Rectal smooth muscle tissue (tissue), 1 donor: ENCODE results near the gene LIMS2.

Source experiments
- H3K27ac ChIP-seq: one replicate; pipeline ENCODE4 v1.7.0; 2013; ENCODE audit warnings: low read depth, low read length, inconsistent platforms
- H3K27me3 ChIP-seq: one replicate; pipeline ENCODE4 v1.7.0; 2013; ENCODE audit warnings: low read length; ENCODE audit not compliant: control insufficient read depth, insufficient read depth
- H3K36me3 ChIP-seq: one replicate; pipeline ENCODE4 v1.7.0; 2013; ENCODE audit warnings: low read length; ENCODE audit not compliant: control insufficient read depth, insufficient read depth
- H3K4me1 ChIP-seq: one replicate; pipeline ENCODE4 v1.7.0; 2013; ENCODE audit warnings: low read length; ENCODE audit not compliant: control insufficient read depth, insufficient read depth
- H3K4me3 ChIP-seq: one replicate; pipeline ENCODE4 v1.7.0; 2013; ENCODE audit warnings: low read length
- H3K9ac ChIP-seq: one replicate; pipeline ENCODE4 v1.7.0; 2013; ENCODE audit warnings: low read length

Gene LIMS2

DNA sequence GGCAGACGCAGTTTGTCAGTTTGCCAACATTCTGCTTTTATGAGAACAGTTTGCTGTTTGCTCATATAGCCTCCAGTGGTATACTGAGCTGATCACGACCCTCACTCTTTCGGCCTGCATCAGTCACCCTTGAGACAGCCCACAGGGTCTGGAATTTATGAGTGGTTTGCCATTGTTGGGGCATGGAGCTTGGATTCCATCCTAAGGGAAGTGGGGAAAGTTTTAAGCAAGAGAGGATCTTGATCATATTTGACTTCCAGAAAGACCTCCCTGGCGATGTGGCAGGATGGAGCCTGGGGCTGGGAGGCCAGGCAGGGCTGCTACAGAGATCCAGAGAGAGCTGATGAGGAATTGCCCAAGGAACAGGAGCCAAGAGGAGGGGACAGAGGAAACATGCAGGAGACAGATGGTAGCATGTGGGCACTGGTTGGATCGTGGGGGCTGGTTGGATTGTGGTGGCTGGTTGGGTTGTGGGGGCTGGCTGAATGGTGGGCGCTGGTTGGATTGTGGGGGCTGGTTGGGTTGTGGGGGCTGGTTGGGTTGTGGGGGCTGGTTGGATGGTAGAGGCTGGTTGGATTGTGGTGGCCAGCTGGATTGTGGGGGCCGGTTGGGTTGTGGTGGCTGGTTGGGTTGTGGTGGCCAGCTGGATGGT, 56.7 kb downstream of the LIMS2 start:
- Histone ChIP-seq H3K36me3 (peaks cover 3% of the 10 kb centered on the region), H3K4me1 (no peaks in the 10 kb centered on the region), H3K27me3 (peaks cover 2% of the 10 kb centered on the region)

DNA sequence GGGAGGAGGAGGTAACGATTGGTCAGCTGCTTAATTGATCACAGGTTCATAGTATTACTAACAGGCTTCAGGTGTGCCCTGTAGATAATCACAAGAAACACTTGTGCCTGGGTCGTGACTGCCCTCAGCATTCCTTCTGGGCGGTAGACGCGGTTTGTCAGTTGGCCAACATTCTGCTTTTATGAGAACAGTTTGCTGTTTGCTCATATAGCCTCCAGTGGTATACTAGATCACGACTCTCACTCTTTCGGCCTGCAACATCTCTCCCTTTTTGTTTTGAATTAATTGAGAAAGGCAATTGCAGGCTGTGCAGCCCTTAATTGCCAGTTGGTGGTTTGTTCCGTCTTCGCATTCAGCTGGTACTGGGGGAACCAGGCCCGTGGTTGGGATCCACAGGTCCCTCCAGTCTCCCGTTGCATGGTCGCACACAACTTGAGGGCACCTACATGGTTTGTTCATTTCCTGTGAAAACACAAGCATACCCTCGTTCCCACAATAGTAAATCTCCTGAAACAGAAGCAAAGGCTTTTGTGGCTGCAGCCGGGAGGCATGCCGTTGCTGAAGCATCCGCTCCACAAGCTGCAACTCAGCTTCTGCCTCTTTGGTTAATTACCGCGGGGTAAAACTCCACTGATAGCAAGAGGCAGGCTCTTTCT, 59.7 kb downstream of the LIMS2 start:
- Histone ChIP-seq H3K27ac (no peak overlapping the region), H3K4me1 (no peaks in the 10 kb centered on the region), H3K9ac (no peak overlapping the region), H3K27me3 (no peaks in the 10 kb centered on the region), H3K4me3 (no peak overlapping the region), H3K36me3 (peaks cover 3% of the 10 kb centered on the region)

More for the DNA sequence above, 56.7 kb downstream of the LIMS2 start:
- Histone ChIP-seq H3K9ac (no peak overlapping the region), H3K27ac (no peak overlapping the region), H3K4me3 (no peak overlapping the region)

DNA sequence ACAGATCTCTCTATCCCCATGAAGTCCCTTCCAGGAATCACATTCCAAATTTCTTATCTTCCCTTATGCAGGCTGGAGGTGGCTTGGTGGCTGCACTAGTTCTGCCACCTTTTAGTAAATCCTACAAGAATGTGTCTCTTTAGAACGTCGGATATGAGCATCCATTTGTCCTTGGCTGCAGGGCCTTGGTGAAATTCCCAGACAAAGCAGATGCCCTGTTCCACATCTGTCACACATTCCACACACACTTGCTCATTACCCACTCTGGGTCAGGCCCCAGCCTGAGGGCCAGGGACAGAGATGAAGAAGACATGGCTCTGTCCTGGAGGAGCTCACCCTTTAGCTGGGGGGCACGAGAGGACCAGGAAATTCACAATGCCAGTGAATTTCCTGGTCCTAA, 60.6 kb downstream of the LIMS2 start:
- no peaks in the 10 kb centered on the region for H3K4me1 ChIP-seq
- peaks cover 3% of the 10 kb centered on the region for H3K36me3 ChIP-seq
- H3K9ac ChIP-seq, result no peak overlapping the region

DNA sequence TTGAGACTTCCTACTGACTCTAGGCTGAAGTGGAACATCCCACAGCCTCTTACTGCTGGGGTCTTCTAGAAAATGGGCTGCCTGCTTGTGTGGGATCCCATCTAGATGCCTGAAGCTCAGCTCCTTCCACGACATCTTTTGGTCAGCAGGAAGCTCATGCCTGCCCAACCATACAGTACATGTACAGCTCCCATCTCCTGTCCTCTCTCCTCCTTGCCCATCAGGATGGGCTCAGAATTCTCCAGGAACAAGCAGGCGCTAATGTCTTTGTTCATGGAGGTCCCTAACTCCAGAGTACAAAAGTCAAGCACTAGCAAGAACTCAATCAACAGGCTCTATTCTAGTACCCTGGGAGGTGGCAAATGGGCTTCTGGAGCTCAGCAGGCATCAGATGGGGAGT, 61.1 kb downstream of the LIMS2 start:
- Histone ChIP-seq H3K4me3 (no peak overlapping the region), H3K4me1 (no peaks in the 10 kb centered on the region), H3K27me3 (no peaks in the 10 kb centered on the region), H3K27ac (no peak overlapping the region), H3K36me3 (peaks cover 3% of the 10 kb centered on the region), H3K9ac (no peak overlapping the region)

More for the DNA sequence above, 60.6 kb downstream of the LIMS2 start:
- no peaks in the 10 kb centered on the region for H3K27me3 ChIP-seq
- H3K27ac ChIP-seq, result no peak overlapping the region
- no peak overlapping the region for H3K4me3 ChIP-seq

DNA sequence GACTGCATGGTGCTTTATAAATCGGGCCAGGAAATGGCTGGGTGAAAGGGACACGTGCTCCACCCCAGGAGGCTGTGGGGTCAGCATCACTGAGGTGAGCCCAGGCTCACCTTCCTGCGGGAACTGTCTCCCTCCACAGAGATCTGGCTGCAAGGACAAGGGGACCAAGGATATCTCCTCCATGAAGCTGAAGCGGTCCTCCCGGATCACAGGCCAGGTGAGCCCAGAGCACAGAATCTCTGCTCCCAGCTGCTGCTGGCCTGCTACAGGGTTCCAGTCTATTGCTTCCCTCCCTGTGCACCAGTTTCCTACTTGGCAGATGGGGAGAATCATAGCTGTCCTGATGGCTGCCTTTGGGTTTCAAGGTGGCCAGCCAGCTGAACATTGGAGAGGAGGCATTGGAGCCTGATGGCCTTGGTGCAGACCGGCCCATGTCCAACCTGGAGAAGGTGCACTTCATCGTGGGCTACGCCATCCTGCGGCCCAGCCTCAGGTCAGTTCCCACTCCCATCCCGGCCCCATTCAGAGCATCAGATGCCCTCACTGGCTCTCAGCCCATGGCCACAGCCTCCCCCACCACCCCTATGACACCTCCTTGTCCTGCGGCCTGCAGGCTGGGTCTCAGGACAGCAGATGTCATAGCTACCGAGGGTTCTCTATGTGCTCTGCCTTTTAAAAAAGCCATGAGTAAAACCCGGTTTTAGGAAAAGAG, 63.1 kb downstream of the LIMS2 start:
- Histone ChIP-seq H3K9ac (no peak overlapping the region), H3K36me3 (peaks cover 3% of the 10 kb centered on the region), H3K4me1 (no peaks in the 10 kb centered on the region), H3K27me3 (no peaks in the 10 kb centered on the region), H3K4me3 (no peak overlapping the region), H3K27ac (no peak overlapping the region)

DNA sequence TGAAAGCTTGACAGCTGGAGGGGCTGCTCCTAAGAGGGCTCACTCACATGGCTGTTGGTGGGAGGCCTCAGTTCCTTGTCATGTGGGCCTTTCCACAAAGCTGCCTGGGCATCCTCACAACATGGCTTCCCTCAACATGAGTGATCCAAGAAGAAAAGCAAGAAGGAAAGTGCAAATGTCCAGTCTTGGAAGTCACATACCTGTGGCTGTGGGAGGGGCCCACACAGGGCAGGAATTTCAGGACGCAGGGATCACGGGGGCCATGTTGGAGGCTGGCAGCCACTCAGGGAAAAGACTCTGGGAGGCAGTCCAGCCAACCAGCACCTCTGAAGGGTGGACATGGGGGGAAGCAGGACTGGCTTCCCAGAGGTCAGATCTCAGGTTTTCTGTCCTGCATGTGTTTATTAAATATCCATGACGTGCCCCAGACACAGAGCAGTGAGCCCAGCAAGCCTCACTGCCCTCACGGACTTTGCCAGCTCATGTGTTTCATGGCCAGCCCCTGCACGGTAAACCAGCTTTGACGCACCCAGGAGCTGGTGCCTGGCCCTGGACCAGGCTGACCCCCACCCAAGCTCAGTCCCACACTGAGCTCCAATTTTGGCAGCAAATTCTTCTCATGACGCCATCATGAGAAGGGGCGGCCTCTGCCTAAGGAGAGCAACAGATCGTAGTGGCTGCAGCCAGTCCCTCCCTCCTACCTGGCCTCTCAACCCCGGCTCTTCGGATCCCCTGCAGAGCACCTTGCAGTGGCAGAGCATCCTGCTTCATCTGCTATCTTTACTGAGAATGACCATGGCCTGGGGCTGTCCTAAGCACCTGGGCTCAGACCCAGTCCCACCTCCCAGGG, 64.0 kb downstream of the LIMS2 start:
- Histone ChIP-seq H3K9ac (no peak overlapping the region), H3K4me1 (no peaks in the 10 kb centered on the region), H3K4me3 (no peak overlapping the region), H3K27ac (no peak overlapping the region), H3K36me3 (peaks cover 3% of the 10 kb centered on the region), H3K27me3 (no peaks in the 10 kb centered on the region)

DNA sequence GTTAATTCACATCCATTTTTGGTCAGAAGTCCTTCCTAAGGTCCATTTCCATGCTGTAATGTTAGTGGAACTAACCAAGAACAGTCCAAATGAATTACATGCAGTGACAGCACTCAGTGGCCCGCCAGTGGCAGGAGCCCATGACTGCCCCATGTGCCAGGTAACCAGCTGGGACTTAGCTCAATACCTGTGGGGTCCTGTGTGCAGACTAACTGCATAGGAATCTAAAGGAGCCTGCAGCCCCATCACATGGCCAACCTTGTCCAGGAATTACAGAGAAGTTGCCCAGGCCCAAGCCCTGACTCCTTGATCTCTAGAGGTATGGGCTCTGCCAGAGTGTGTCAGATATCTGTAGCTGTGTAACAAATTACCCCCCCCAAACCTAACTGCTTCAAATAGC, 64.8 kb downstream of the LIMS2 start:
- no peak overlapping the region for H3K27ac ChIP-seq
- no peaks in the 10 kb centered on the region for H3K4me1 ChIP-seq
- peaks cover 3% of the 10 kb centered on the region for H3K36me3 ChIP-seq
- H3K27me3 ChIP-seq, result no peaks in the 10 kb centered on the region
- no peak overlapping the region for H3K4me3 ChIP-seq
- H3K9ac ChIP-seq, result no peak overlapping the region

DNA sequence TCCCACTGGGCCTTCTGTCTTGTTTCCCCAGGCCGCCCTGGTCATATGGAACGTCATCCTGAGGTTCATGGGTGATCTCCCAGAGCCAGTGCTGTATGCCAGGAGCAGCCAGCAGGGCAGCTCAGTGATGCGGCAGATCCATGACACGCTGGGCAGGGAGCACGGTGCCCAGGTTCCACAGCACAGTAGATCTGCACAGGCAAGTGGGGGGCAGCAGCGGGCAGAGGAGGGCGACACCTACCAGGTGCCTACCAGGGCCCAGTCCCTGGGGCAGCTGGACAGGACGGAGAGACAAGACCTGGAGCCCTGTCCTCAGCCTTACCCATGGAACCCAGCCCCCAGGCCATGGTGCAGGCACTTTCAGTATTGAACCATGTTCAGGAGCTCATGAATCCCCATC, 65.5 kb downstream of the LIMS2 start:
- H3K27ac ChIP-seq, result no peak overlapping the region
- H3K4me1 ChIP-seq, result no peaks in the 10 kb centered on the region
- H3K27me3 ChIP-seq, result no peaks in the 10 kb centered on the region
- no peak overlapping the region for H3K9ac ChIP-seq
- H3K4me3 ChIP-seq, result no peak overlapping the region
- peaks cover 3% of the 10 kb centered on the region for H3K36me3 ChIP-seq

DNA sequence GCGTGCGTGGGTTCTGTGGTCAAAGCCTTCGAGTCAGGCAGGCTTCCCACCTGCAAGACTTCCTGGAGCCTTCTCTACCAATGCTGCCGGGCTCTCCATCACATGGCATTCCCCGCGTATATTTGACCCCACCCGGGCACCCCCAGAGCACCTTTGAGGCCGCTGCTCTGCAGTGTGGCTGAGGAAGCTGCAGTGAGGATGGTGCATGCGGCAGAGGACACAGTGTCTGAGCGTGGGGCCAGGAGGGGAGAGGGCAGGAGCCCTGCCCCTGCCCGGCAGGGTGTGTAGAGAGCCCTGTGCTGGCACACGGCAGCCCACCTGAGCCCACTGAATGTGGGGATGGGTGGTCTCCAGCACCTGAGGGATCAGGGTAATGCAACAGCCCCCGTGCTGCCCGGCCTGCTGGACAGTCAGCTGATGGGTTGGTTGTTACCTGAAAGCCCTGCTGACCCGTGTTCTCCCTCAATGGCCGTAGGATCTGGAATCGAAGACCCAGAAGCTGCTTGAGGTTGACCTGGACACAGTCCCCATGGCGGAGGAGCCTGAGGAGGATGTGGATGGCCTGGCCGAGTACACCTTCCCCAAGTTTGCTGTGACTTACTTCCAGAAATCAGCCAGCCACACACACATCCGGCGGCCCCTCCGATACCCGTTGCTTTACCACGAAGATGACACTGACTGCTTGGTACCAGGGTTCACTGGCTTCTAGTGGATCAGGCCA, 66.1 kb downstream of the LIMS2 start:
- H3K36me3 ChIP-seq, result no peaks in the 10 kb centered on the region
- H3K27me3 ChIP-seq, result no peaks in the 10 kb centered on the region
- no peak overlapping the region for H3K27ac ChIP-seq
- no peak overlapping the region for H3K4me3 ChIP-seq
- H3K9ac ChIP-seq, result no peak overlapping the region
- no peaks in the 10 kb centered on the region for H3K4me1 ChIP-seq

DNA sequence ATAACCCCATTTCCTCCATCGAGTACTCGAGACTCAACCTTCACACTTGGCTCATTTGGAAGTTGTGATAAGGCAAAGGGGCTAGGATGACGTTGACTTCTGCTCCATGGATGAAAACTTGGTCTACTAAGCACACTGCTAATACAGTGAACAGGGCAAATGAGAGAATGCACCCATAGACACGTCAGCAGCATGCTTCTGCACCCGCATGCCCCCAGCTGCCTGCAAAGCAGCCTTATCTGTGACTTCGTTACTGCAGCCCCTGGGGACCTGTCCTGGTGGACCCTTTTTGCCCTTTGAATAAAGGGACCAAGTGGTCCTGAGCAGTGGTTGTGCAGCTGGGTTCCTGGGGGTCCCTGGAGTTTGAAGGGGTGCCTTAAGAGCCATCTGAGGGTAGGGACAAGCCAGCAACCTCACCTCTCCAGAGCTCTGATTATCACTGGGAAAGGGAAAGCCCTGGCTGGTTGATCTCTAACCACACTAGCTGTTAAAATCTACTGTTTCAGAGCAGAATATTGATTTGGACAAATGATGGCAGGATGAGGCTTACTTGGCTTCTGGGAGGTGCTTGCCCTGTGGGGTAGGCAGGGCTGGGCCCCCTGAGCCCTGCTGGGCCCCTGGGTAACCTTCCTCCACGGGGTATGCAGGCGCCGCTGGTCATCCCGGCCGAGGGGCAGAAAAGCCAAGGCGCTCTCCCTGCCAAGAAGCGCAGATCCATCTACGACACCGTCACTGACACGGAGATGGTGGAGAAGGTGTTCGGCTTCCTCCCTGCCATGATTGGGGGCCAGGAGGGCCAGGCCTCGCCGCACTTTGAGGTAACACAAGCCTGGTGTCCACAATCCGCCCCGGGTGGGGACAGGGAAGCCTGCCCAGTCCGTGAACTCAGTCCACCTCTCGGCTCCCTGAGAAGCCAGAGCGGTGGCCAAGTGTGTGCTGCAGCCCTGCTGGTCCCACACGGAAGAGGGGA, 67.0 kb downstream of the LIMS2 start:
- H3K36me3 ChIP-seq, result no peaks in the 10 kb centered on the region
- no peak overlapping the region for H3K4me3 ChIP-seq
- no peak overlapping the region for H3K27ac ChIP-seq
- no peak overlapping the region for H3K9ac ChIP-seq
- H3K27me3 ChIP-seq, result no peaks in the 10 kb centered on the region
- no peaks in the 10 kb centered on the region for H3K4me1 ChIP-seq

DNA sequence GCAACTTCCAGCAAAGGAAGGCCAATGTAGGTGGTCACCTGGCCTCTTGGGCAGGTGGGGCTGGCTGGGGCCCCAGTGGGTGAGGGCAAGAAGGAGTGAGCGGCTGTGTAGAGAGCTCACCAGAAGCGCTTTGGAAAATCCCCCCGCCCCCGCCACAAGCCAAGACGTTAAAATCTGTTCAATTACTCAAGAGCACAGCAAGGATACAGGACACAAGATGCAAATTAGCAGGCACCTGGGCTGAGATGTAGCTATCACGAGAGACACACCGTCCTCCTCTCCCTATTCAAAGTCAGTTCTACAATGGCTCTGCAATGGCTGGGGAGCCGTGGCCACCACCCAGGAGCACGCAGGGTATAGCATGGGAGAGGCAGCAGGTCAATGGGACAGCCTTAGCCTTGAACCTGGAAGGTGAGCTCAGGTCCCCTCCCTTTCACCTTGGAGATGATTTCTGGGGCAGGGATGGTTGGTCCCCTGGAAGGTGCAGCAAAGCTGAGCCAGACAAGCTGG, 67.9 kb downstream of the LIMS2 start:
- Histone ChIP-seq H3K27me3 (no peaks in the 10 kb centered on the region), H3K27ac (no peak overlapping the region), H3K36me3 (no peaks in the 10 kb centered on the region), H3K9ac (no peak overlapping the region), H3K4me3 (no peak overlapping the region), H3K4me1 (no peaks in the 10 kb centered on the region)
